HG03342 (cell line): Measurements from ENCODE around the gene NSUN7.
A peak's percentile ranks its signal among the peaks of the same experiment; 100 is the strongest.

ENCODE experiments used
- ATAC-seq: cut with Tn5 transposase; IDR thresholded peaks from one replicate; pipeline ENCODE4 v1.9.1; 2021; ENCODE audit warnings: mild to moderate bottlenecking, moderate library complexity; ENCODE audit not compliant: unreplicated experiment

NSUN7 gene

DNA sequence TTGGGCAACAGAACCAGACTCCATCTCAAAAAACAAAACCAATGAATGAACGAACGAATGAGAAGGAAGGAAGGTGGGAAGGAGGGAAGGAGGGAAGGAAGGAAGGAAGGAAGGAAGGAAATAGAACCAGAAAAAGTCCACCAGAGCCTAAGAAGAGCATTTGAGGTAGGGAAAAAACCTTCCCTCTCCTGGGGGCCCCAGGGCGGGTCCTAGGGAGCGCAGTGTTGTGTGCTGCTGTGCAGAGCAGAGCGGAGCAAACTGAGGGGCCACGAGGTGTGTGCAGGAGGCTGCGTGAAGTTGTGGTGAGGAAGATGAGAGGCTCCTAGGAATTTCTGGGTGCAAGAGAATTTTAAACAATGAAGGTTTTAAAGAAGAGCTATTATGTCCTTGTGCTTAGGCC is 16.0 kb upstream of the NSUN7 start:
- no peak for ATAC-seq

DNA sequence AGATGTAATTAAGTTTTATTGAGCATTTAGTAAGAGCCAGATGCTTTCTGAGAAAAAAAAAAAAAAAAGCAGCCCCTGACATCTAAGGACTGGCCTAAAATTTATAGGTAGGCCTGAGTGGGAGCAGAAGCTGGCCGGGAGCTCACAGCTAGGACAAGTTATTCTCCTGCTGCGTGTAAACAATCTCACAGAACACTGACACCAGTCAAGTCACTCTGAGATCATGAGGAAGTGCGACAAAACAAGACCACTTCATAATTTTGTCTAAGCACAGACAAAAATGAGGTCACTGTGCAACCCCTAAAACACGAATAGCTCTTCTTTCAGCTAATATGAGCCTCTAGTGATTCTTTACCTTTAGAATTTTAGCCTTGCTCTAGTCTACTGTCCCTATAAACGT is 15.3 kb upstream of the NSUN7 start:
- ATAC-seq, result no peak

DNA sequence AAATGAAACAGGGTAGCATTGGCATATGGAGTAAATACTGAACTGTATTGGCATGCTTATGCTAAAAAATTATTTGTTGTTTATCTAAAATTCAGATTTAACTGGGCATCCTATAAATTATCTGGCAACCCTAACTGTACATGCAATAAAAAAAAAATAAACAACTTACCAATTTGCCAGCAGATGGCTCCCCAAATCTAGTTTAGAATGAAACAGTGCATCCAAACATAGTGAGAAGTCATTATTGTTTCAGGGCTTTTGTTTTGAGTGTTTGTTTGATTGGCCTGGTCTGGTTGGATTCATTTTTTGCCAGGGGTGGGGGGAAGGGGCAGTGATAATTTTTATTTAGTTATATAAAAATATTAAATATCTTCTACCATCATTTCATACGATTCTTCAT is 12.8 kb upstream of the NSUN7 start:
- ATAC-seq, result no peak

DNA sequence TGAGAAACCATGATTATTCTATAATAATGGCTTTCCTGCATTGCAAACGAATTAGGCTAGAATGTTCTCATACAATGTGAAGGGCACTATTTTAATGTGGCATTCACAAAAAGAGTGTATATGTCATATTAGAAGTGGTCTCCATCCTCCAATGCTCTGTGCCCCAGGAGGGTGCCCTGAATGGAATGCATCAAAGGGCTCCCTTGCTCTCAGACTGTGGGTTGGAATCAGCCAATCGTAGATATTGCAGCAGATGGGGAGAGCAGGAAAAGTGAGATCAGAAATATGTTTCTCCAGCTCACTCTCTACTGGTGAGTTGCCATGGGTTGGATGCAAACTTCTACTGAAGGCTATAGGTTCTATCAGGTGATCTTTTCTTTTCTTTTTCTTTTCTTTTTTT is 11.9 kb upstream of the NSUN7 start:
- no peak for ATAC-seq

DNA sequence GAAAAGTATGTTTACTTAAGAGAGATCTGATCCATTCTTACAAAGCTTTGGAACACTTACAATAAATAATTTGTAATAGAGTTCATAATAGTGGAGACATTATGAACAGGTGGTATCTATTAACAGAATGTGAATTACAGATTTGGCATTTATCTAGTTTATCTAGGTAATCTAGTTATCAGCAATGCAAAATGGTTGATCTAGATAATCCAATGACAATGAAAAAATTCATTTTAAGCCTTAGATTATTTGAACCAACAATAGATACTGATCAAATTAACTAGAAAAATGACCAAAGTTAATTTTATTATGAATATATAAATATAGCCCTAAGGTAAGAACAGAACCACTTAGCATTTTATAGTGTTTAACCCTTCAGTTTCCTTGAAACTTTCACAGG is 10.4 kb upstream of the NSUN7 start:
- no peak for ATAC-seq

DNA sequence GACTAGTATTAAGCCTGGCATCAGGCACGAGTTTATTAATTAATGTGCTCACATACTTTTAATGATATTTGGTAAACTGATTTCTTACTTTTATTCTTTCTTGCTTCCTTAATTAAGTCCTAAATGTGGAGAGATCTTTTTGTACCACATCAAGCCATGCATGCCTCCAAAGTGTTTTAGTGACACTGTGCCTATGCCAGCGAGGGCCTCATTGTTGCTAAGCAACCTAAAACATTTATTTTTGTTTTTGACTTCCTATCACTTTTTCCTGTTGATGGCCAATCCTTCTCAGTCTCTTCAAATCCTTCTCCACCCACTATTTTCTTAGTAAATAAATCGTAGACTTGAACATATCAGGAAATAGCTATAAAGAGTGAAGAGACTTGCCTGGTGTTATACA is 5.5 kb upstream of the NSUN7 start:
- ATAC-seq, result no peak

DNA sequence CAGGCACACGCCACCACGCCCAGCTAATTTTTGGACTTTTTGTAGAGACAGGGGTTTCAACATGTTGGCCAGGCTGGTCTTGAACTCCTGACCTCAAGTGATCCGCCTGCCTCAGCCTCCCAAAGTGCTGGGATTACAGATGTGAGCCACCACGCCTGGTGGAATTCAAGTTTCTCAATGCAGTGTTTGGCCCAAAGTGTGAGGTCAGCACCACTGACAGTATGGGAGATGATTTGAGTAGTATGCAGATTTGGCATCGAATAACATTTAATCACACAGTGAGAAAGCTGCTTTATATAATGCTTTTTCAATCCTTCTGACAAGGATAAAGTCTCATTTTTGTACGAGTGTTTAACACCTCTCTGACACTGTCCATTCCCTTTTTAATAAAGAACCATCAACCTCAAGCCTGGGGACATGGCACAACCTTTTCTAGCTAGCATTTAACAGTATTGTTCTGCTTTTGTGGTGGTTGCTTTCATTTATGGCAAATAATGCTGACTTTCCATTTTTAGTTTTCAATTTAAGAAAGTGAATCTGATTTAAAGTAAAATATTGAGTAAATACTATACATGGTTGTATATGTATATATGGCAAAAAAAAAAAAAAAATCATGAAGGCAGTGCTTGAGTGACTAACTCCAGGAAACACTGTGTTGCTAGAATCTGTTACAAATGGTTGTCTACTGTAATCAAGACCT is 4.3 kb upstream of the NSUN7 start:
- no peak for ATAC-seq

DNA sequence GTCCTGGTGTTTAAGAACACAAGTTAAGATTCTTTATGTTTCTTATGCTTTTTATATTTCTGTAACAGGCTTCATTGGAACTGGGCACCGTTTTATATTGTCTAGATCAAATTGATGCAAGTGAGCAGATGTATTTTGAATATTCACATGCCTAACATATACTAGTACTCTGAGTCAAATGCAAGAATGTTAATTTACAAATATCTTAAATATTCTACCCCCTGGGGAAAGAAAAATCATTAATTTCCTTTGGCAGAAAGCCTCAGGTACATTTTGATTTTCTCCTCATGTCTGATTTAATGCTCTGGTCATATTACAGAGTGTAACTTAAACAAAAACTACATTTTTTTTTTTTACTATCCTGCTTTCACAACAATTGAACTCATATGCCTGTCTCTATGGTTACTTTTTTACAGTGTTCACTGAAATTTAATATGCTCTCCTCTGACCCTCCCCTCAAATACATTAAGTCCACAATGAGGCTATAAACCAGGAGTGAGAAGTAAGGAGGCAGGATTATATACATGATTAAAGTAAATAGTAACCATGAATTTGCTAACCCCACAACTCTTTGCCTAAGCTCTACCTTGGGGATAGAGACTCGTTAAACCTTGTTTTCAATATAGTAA is 2.4 kb upstream of the NSUN7 start:
- ATAC-seq, result no peak

DNA sequence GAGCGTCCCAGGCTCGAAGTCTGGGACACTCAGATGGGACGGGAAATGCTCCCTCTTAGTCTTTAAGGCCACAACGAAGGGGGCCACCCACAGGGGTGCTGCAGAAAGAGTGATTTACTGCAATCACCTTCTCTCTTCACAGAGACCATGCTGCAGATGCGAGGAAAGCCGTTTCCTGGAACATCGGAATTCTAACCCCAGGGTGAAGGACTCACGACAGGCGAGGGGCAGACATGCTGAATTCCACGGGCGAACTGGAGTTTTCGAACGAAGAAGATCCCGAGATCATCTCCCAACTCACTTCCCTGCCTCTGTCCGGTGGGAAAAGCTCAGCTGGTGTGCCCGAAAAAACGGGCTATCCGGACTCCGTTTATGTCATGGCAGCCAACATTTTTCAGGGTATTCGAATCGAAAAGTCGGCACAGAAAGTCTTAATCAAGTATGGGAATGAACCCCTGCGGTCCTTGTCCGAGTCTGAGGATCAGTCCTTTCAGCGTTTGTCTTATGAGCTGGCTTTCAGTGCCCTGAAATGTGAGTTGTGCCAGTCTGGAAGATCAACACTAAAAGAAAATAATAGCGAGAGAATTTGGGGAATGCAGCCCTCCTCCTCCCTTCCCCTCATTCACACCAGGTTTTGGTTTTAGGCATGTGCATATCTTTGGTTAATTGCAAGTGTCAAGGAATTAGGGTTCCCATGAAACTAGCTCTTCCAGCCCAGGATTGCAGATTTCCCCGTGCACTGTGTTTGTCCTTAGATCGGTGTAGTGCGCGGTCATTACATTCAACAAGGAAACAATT is 905 bp downstream of the NSUN7 start:
- peak; percentile 12 for ATAC-seq

DNA sequence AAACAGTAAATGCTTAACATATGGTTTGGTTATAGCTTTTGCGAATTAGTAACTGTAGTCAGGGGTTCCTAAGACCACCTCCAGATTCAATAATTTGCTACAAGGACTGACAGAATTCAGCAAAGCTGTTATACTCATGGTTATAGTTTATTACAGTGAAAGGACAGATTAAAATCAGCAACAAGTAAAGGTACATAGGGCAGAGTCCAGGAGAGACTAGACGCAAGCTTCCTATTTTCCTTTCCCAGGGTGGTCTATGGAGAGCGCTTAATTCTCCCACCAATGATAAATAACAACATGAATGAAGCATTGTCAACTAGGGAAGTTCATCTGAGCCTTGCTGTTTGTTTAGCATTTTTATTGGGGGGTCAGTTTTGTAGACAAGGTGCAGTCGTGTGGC is 5.9 kb downstream of the NSUN7 start:
- no peak for ATAC-seq

DNA sequence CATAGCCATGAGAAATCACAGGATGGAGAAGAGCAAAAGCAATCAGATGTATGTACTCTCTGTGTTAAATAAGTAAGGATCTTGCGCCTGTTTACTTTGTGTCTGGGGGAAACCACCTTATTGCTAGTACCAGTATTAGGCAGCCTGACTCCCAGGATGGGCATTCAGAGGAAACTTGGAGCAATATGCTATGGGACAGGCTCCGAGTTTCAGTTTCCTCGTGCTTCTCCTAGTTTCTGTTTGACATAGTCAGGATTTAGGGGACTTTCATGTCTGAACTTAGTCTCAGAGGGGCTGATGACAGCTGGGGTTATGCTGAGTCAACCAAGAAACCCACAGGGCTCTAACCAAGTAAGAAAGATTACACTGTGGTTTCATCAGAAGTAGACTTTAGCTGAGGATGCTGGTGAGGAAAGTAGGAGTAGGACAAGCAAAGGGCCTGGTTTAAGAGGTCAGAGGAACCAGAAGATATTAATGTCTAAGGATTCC is 13.5 kb downstream of the NSUN7 start:
- peak; percentile 99 for ATAC-seq

DNA sequence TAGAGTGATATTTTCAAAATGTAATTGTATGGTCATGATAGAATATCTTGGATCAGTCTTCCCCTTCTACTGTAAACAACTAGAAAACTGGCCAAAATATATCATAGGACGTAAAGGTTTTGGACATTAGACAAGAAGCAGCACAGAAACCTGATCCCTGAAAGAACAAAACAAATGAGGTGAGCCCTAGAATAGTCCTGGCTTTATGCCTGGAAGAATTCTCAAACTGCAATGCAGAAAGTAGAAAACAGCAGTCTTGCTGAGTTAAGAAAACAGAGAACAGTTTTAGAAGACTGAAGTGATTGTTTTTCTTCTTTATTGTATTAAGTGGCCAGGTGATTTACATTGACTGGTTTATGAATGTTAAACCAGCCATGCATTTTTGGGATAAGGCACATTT is 19.5 kb downstream of the NSUN7 start:
- ATAC-seq, result no peak

DNA sequence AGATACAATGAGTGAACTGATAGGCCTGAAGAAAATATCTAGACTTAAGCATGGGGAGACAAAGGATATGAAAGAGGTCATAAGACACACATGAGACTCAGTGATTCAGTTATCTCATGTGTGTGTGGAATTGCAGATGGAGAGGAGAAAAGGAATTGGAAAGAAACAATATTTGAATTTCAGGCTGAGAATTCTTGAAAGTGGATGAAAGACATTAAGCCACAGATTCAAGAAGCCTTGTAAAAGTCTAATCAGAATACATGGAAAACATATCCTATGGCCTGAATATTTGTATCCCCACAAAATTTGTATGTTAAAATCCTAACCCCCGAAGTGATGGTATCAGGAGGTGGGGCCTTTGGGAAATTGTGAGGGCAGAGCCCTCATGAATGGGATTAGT is 28.3 kb downstream of the NSUN7 start:
- no peak for ATAC-seq

DNA sequence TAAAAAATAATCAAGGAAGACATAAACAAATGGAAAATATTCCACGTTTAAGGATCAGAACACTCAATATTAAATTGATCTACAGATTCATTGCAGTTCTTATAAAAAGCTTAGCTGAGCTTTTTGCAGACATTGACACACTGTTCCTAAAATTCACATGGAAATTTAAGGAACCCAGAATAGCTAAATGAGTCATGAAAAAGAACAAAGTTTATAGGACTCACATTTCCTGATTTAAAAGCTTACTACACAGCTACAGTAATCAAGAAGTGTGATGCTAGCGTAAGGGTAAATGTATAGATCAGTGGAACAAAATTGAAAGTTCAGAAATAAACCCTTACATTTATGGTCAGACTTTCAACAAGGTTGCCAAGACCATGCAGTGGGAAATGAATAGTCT is 33.1 kb downstream of the NSUN7 start:
- ATAC-seq, result no peak

DNA sequence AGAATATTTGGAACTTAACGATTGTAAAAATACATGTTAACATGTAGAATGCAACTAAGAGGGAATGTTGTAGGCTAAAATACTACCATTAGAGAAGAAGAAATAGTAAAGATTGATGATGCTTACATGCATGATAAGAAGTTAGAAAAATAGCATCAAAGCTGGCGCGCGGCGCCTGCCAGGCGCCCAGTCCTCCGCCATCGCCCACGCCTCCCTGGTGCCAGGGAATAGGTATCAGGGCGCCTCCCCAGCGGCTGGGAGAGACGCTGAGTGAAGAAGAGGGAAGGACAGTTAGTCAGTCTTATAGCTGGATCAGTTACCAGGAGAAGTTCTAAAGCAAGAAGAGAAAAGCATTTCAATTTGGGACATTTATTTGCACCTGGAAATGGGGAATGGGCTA is 36.0 kb downstream of the NSUN7 start:
- no peak for ATAC-seq

DNA sequence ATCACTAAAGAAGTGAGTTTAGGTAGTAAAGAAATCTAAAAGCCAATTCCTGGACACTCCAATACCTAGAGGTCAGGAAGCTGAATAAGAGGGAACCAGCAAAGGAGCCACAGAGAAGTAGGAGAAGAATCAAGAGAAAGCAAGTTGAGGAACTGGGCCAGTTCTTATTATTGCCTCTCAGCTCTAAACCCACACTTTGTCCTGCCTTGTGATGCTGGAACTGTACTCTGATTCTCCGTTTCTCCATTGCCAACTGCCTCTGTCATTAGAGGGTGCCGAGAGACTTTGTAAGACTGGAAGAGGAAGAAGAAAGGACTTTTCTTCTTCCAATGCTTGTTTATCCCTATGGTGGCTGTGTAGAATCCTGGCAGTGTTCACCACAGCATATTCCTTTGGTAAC is 38.6 kb downstream of the NSUN7 start:
- no peak for ATAC-seq

DNA sequence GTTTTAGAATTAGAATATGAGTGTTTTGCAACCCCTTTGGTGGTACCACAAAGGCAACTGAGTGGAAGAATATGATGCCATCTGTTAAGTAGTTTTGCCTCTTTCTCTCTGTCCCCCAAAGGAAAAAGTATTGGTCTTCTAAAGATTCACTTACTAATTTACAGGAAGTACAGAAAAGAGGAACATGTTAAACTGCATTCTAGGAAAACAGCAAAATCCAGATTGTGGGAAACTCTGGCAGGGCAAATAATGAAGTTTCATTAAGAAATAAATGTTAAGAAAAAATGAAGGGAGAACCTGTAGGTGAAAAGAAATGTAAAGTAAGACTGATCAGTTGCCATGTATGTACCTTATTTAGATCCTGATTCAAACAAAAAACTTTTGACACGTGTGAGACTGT is 39.3 kb downstream of the NSUN7 start:
- no peak for ATAC-seq

DNA sequence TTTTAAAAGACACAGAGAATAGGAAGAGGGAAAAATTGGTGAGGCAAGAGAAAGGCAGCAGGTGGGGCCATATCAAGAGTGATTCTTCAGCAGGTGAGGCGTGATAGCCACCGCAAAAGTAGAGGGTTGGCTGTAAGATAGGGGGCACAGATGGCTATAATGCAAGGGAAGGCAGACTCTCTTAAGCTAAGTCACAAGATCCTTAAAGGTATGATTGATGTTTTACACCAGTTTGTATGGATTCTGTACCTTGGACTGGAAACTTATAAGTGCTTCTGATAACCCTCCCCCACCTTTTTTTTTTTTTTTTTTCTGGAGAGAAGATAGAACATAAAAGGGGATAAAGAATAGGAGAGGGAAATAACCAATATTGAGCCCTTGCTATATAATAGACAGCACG is 40.0 kb downstream of the NSUN7 start:
- ATAC-seq, result no peak

DNA sequence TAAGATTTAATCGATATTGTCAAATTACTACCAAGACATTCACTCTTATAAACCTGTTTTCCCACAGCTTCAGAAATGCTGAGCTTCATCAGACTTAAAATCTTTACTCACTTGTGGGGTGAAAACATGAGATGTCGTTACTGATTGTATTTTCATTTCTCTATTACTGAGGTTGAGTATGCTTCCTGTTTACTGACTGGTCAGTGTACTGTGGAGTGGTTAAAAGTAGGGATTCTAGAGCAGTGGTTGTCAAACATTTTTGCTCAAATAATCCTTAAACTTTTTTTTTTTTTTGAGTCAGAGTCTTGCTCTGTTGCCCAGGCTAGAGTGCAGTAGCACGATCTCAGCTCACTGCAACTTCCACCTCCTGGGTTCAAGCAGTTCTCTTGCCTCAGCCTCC is 50.3 kb downstream of the NSUN7 start:
- ATAC-seq, result peak; percentile 71

DNA sequence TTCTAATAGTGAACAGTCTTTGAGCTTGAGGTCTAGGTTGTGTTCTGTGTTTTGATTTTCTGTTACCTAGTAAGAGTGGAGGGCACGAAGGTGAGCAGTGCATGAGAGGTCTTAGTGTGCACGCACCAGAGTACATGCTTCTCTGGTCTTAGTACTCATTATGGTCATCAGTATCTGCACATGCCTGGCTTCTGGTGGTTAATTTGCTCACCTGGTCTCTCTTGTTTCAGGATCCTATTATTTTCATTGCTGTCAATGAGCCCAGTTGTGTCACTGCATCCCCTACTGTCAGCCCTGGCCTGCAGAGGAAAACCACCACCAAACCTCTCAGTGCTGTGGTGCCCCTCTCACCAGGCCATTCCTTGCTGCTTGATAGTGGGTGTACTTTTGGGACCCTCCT is 54.8 kb downstream of the NSUN7 start:
- no peak for ATAC-seq

DNA sequence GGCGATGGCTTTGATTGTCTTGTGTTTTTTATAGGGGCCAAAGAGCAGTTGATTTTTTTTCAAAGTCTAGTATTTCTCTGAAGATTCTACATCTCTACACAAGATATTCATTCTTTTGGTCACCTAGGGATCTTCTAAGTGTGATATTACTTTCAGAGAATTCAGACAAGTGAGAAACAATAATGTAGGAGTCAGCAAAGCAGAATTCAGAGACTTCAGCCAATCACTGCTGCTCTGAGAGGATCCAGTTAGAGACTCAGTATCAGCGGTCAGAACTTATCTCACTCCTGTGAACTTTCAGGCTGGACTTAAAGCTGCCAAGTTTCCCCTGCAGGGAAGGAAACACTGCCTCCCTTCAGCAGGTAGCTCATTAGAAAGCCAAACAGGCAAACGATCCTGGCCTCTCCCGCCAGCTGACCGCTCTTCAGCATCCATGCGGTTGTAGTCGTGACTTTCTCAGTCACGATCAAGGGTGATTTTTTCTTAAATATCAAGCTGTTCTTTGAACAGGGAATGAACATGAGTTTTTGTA is 59.2 kb downstream of the NSUN7 start:
- ATAC-seq, result no peak

DNA sequence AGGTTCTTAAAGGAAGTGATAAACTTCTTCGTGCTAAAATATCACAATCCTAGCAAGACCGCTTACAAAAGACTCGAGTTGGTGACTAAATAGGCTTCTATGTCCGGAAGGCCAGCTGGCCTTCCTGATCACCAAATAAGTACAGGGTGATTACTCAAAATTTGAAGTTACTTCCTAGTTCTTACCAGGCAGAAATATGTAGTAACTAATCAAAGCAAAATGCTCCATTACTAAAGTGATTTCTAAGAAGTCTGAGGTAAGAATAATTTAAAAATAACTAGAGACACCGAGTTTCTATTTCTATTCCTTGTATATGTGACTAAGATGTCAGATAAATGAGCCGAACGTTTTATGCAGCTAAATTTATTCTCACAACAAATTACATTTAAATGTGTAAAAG is 62.2 kb downstream of the NSUN7 start:
- no peak for ATAC-seq
